ENCODE data around the gene OTUB2. TPM values are rescaled to one million over a fixed set of nuclear protein-coding genes. Genes with fewer than 3 reads are reported as not detected.

The OTUB2 gene
- total and polyA plus RNA-seq, 2 experiments from 2014 or later, result 2.7 to 2.8 TPM

DNA sequence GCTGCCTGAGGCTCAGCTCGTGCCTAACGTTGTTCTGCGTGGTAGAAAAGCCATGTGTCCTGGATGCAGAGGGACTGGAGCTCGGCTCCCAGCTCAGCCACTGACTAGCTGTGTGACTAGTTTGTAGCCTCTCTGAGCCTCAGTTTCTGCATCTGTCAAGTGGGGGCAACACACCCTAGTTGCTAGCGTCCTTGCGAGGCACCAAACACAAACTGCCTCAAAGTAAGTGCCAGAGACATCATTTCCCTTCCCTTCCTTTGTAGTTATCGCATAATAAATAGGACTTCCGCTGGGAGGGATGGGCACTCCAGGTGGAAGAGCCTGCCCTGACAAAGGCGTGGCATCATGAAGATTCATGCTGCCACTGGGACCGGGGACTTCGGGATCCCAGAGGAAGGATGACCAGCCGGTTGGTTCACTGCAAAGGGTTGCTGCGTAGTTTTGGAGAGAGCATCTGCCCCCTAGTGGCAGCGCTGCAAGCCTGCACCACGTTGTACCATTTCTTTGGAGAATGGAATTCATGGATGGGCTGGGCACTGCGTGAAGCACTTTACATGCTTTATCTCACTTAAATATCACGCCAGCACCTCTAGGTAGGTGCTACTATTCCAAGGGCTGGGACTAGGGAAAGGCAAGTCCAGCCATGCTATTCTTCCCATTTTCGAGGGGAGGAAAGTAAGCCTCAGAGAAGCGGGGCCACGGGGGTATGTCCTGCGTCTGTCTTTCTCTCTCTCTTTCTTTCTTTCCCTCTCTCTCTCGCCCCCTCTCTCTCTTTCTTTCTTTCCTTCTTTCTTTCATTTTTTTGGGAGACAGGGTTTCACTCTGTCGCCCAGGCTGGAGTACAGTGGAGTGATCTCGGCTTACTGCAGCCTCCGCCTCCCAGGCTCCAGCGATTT, 24.4 kb upstream of the OTUB2 start:
- peaks cover 7% of the 10 kb centered on the region for H3K4me1 ChIP-seq (ENCODE audit: insufficient read depth)
- no peak overlapping the region for H3K27ac ChIP-seq
- H3K9me3 ChIP-seq (ENCODE audit: low read depth), result no peaks in the 10 kb centered on the region
- 52% methylated on average over 25 of the region's 26 CpGs for WGBS (ENCODE audit: low lambda C conversion rate, missing lambda C conversion rate)
- H3K79me2 ChIP-seq, result no peaks in the 10 kb centered on the region
- H2AFZ ChIP-seq, result no peak overlapping the region
- H3K4me3 ChIP-seq, result no peak overlapping the region
- TF ChIP-seq EZH2phosphoT487 (IDR thresholded peaks at IDR 0.05; ENCODE audit: low read depth, severe bottlenecking, unreplicated experiment), result no peak
- TF ChIP-seq CTCF (IDR thresholded peaks at IDR 0.05; ENCODE audit: poor library complexity), result peak; percentile 98
- no peaks in the 10 kb centered on the region for H4K20me1 ChIP-seq (ENCODE audit: insufficient read depth, poor library complexity, severe bottlenecking)
- H3K9me2 ChIP-seq (replicated peaks; ENCODE audit: insufficient read depth), result no peaks in the 10 kb centered on the region
- peak; percentile 84 for DNase-seq (ENCODE audit: low spot score)
- peak overlapping the region; percentile 7 for H3K4me2 ChIP-seq
- no peaks in the 10 kb centered on the region for H3K27me3 ChIP-seq
- H3K36me3 ChIP-seq (replicated peaks; ENCODE audit: insufficient read depth, low read depth), result no peaks in the 10 kb centered on the region

DNA sequence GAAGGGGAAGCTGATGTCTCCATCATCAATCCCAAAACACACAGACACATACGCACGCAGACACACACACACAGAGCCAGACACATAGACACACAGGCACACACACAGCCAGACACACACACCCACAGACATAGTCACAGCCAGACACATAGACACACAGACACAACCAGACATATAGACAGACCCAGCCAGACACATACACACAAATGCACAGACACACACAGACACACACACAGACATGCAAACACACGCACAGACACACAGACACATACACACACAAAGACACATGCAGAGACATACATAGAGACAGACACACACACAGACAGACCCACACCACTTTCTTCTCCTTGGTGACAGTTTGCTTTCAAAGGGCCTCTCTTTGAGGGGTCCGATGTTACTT, 22.7 kb upstream of the OTUB2 start:
- Histone ChIP-seq H4K20me1 (ENCODE audit: insufficient read depth, poor library complexity, severe bottlenecking) (no peaks in the 10 kb centered on the region), H3K9me3 (ENCODE audit: low read depth) (no peaks in the 10 kb centered on the region), H3K27ac (no peak overlapping the region), H2AFZ (no peak overlapping the region), H3K36me3 (replicated peaks; ENCODE audit: insufficient read depth, low read depth) (no peaks in the 10 kb centered on the region), H3K4me1 (ENCODE audit: insufficient read depth) (peaks cover 2% of the 10 kb centered on the region), H3K4me3 (no peak overlapping the region), H3K27me3 (no peaks in the 10 kb centered on the region), H3K4me2 (no peak overlapping the region), H3K79me2 (no peaks in the 10 kb centered on the region), H3K9me2 (replicated peaks; ENCODE audit: insufficient read depth) (no peaks in the 10 kb centered on the region)
- WGBS (ENCODE audit: low lambda C conversion rate, missing lambda C conversion rate), result 93% methylated on average over 4 of the region's 4 CpGs
- DNase-seq (ENCODE audit: low spot score), result no peak
- no peak for TF ChIP-seq EZH2phosphoT487 (IDR thresholded peaks at IDR 0.05; ENCODE audit: low read depth, severe bottlenecking, unreplicated experiment)
- no peak for TF ChIP-seq EZH2 (IDR thresholded peaks at IDR 0.05; ENCODE audit: borderline replicate concordance)
- TF ChIP-seq CTCF (IDR thresholded peaks at IDR 0.05; ENCODE audit: poor library complexity), result no peak

GRCh38 chr14:94004015-94004414, 22.1 kb upstream of the OTUB2 start:
- no peaks in the 10 kb centered on the region for H4K20me1 ChIP-seq (ENCODE audit: insufficient read depth, poor library complexity, severe bottlenecking)
- no peak overlapping the region for H3K4me2 ChIP-seq
- WGBS (ENCODE audit: low lambda C conversion rate, missing lambda C conversion rate), result 82% methylated on average over 8 of the region's 8 CpGs
- no peaks in the 10 kb centered on the region for H3K27me3 ChIP-seq
- DNase-seq (ENCODE audit: low spot score), result no peak
- no peak overlapping the region for H2AFZ ChIP-seq
- no peaks in the 10 kb centered on the region for H3K9me2 ChIP-seq (replicated peaks; ENCODE audit: insufficient read depth)
- H3K4me1 ChIP-seq (ENCODE audit: insufficient read depth), result no peaks in the 10 kb centered on the region
- H3K36me3 ChIP-seq (replicated peaks; ENCODE audit: insufficient read depth, low read depth), result no peaks in the 10 kb centered on the region
- no peaks in the 10 kb centered on the region for H3K9me3 ChIP-seq (ENCODE audit: low read depth)
- no peak overlapping the region for H3K4me3 ChIP-seq
- no peak overlapping the region for H3K27ac ChIP-seq
- no peak for TF ChIP-seq EZH2 (IDR thresholded peaks at IDR 0.05; ENCODE audit: borderline replicate concordance)
- no peak for TF ChIP-seq EZH2phosphoT487 (IDR thresholded peaks at IDR 0.05; ENCODE audit: low read depth, severe bottlenecking, unreplicated experiment)
- TF ChIP-seq CTCF (IDR thresholded peaks at IDR 0.05; ENCODE audit: poor library complexity), result no peak
- no peaks in the 10 kb centered on the region for H3K79me2 ChIP-seq
